Hepatocyte (in vitro differentiated cells): ENCODE data around the gene CISD3. TPM values are rescaled to one million over a fixed set of nuclear protein-coding genes. Genes with fewer than 3 reads are reported as not detected.

Experiments
- DNase-seq: peaks from one replicate; pipeline ENCODE4 v3.0.0-alpha.2; 2016; ENCODE audit warnings: low spot score
- H2AFZ ChIP-seq: fragments of 200-600 bp; sonication (generic); 2 replicates; pipeline ENCODE4 v1.6.0; 2016; ENCODE audit warnings: antibody characterized with exemption, mild to moderate bottlenecking
- H3K27ac ChIP-seq: fragments of 200-600 bp; sonication (generic); 2 replicates; pipeline ENCODE4 v1.5.1; 2016; ENCODE audit warnings: mild to moderate bottlenecking
- H3K27me3 ChIP-seq: fragments of 200-600 bp; sonication (generic); 2 replicates; pipeline ENCODE4 v1.6.1; 2016
- H3K36me3 ChIP-seq: fragments of 200-600 bp; sonication (generic); replicated peaks from 2 replicates; pipeline ENCODE4 v1.5.1; 2016; ENCODE audit warnings: low read depth; ENCODE audit not compliant: insufficient read depth
- H3K4me1 ChIP-seq: fragments of 200-600 bp; sonication (generic); 2 replicates; pipeline ENCODE4 v1.5.1; 2016; ENCODE audit warnings: mild to moderate bottlenecking, moderate library complexity; ENCODE audit not compliant: insufficient read depth
- H3K4me2 ChIP-seq: fragments of 200-600 bp; sonication (generic); 2 replicates; pipeline ENCODE4 v1.6.0; 2016
- H3K4me3 ChIP-seq: fragments of 200-600 bp; sonication (generic); 2 replicates; pipeline ENCODE4 v1.5.1; 2016; ENCODE audit warnings: mild to moderate bottlenecking
- H3K79me2 ChIP-seq: fragments of 200-600 bp; sonication (generic); 2 replicates; pipeline ENCODE4 v1.6.0; 2017; ENCODE audit warnings: mild to moderate bottlenecking
- H3K9me2 ChIP-seq: fragments of 200-600 bp; sonication (generic); replicated peaks from 2 replicates; pipeline ENCODE4 v1.6.0; 2017; ENCODE audit warnings: mild to moderate bottlenecking; ENCODE audit not compliant: insufficient read depth
- H3K9me3 ChIP-seq: fragments of 200-600 bp; sonication (generic); 2 replicates; pipeline ENCODE4 v1.5.1; 2016; ENCODE audit warnings: low read depth, mild to moderate bottlenecking
- H4K20me1 ChIP-seq: fragments of 200-600 bp; sonication (generic); 2 replicates; pipeline ENCODE4 v1.6.0; 2016; ENCODE audit warnings: mild to moderate bottlenecking; ENCODE audit not compliant: insufficient read depth, poor library complexity, severe bottlenecking
- CTCF ChIP-seq: fragments of 200-600 bp; sonication (generic); IDR thresholded peaks from 2 replicates; pipeline ENCODE4 v1.5.1; 2016; ENCODE audit warnings: antibody characterized with exemption, mild to moderate bottlenecking; ENCODE audit not compliant: poor library complexity
- EZH2 ChIP-seq: fragments of 200-600 bp; sonication (generic); IDR thresholded peaks from 2 replicates; pipeline ENCODE4 v1.6.1; 2016; ENCODE audit warnings: antibody characterized with exemption, mild to moderate bottlenecking, borderline replicate concordance
- EZH2phosphoT487 ChIP-seq: fragments of 200-600 bp; sonication (generic); IDR thresholded peaks from one replicate; pipeline ENCODE4 v1.6.1; 2018; ENCODE audit warnings: antibody characterized with exemption, mild to moderate bottlenecking, low read depth, moderate library complexity; ENCODE audit not compliant: unreplicated experiment, severe bottlenecking
- WGBS: methylation state at CpG from one replicate; pipeline ENCODE4 v1.1.6; 2016; ENCODE audit warnings: low lambda C conversion rate; ENCODE audit errors: missing lambda C conversion rate; 5-methylcytosine and 5-hydroxymethylcytosine counted together
- polyA plus RNA-seq: library from polyadenylated mRNA; unstranded; fragments of >200 nt; fragmentation: Nextera tagmentation; extraction: Ambion mirVana; gene quantifications from 2 replicates; pipeline ENCODE4 v1.2.1, GENCODE V29; 2016
- total RNA-seq: library from RNA; depleted of rRNA; stranded (reverse); fragments of >200 nt; gene quantifications from 2 replicates; pipeline ENCODE4 v1.2.3, GENCODE V29; 2014

The CISD3 gene
- total and polyA plus RNA-seq, 2 experiments from 2014 or later: 5.0 to 37.0 TPM

GRCh38 chr17:38701504-38702165, 28.5 kb upstream of the CISD3 start:
- Histone ChIP-seq H3K4me3 (peak overlapping the region; percentile 73), H3K27ac (peak overlapping the region; percentile 98), H3K36me3 (no peaks in the 10 kb centered on the region), H3K27me3 (no peaks in the 10 kb centered on the region), H2AFZ (peak overlapping the region; percentile 89), H3K9me2 (no peaks in the 10 kb centered on the region), H3K9me3 (no peaks in the 10 kb centered on the region), H3K4me2 (peak overlapping the region; percentile 97), H3K79me2 (peaks cover 17% of the 10 kb centered on the region), H4K20me1 (peaks cover 5% of the 10 kb centered on the region), H3K4me1 (peaks cover 23% of the 10 kb centered on the region)
- 7% methylated on average over 25 of the region's 25 CpGs for WGBS
- peak; percentile 58 for DNase-seq
- no peak for TF ChIP-seq EZH2phosphoT487

GRCh38 chr17:38702166-38702915, 27.8 kb upstream of the CISD3 start:
- H3K36me3 ChIP-seq: no peaks in the 10 kb centered on the region
- peaks cover 29% of the 10 kb centered on the region for H3K4me1 ChIP-seq
- peaks cover 12% of the 10 kb centered on the region for H4K20me1 ChIP-seq
- H3K27ac ChIP-seq: peak overlapping the region; percentile 98
- H3K27me3 ChIP-seq: no peaks in the 10 kb centered on the region
- TF ChIP-seq CTCF (no peak), EZH2phosphoT487 (no peak), EZH2 (no peak)
- peak; percentile 94 for DNase-seq
- H2AFZ ChIP-seq: peak overlapping the region; percentile 89
- H3K4me3 ChIP-seq: peak overlapping the region; percentile 73
- no peaks in the 10 kb centered on the region for H3K9me2 ChIP-seq
- H3K4me2 ChIP-seq: peak overlapping the region; percentile 97
- 2% methylated on average over 50 of the region's 81 CpGs for WGBS
- peaks cover 24% of the 10 kb centered on the region for H3K79me2 ChIP-seq
- H3K9me3 ChIP-seq: no peaks in the 10 kb centered on the region

GRCh38 chr17:38702916-38703741, 27.0 kb upstream of the CISD3 start:
- Histone ChIP-seq H2AFZ (peak overlapping the region; percentile 78), H3K27ac (peak overlapping the region; percentile 98), H3K79me2 (peaks cover 31% of the 10 kb centered on the region)

More at GRCh38 chr17:38702916-38703741, 27.0 kb upstream of the CISD3 start:
- TF ChIP-seq CTCF (no peak), EZH2phosphoT487 (no peak), EZH2 (no peak)
- Histone ChIP-seq H3K9me2 (no peaks in the 10 kb centered on the region), H3K27me3 (no peaks in the 10 kb centered on the region), H3K4me3 (peak overlapping the region; percentile 94), H3K36me3 (no peaks in the 10 kb centered on the region), H3K9me3 (no peaks in the 10 kb centered on the region), H4K20me1 (peaks cover 20% of the 10 kb centered on the region), H3K4me2 (peak overlapping the region; percentile 97), H3K4me1 (peaks cover 29% of the 10 kb centered on the region)
- no peak for DNase-seq
- WGBS: 3% methylated on average over 55 of the region's 55 CpGs
